Activated CD4-positive, alpha-beta memory T cell treated with anti-CD3 and anti-CD28 coated beads for 36 hours (primary cell): ENCODE data around the gene DLG3. TPM values are rescaled to one million over a fixed set of nuclear protein-coding genes. Genes with fewer than 3 reads are reported as not detected.

ENCODE experiments used
- CTCF ChIA-PET: fragments of 350-600 bp; sonication (Branson Sonifier 250); formaldehyde crosslinking; loops from one replicate; lab custom pipeline; 2021; ENCODE audit warnings: antibody characterized with exemption, inconsistent platforms; lab: Charles Lee
- POLR2A ChIA-PET: fragments of 350-600 bp; sonication (Branson Sonifier 250); formaldehyde crosslinking; loops from one replicate; lab custom pipeline; 2021; ENCODE audit warnings: antibody characterized with exemption; lab: Charles Lee
- DNase-seq: peaks from one replicate; pipeline ENCODE4 v3.0.0-alpha.2; 2020
- H3K27ac Mint-ChIP-seq: one replicate; pipeline ENCODE4 v1.8.0; 2021; ENCODE audit warnings: mixed read lengths
- H3K27me3 Mint-ChIP-seq: one replicate; pipeline ENCODE4 v1.8.0; 2021; ENCODE audit warnings: mixed read lengths
- H3K36me3 Mint-ChIP-seq: one replicate; pipeline ENCODE4 v1.8.0; 2021; ENCODE audit warnings: mixed read lengths
- H3K4me1 Mint-ChIP-seq: one replicate; pipeline ENCODE4 v1.8.0; 2021; ENCODE audit warnings: low read depth, mixed read lengths
- H3K4me3 Mint-ChIP-seq: one replicate; pipeline ENCODE4 v1.8.0; 2021; ENCODE audit warnings: mild to moderate bottlenecking, mixed read lengths
- H3K9me3 Mint-ChIP-seq: one replicate; pipeline ENCODE4 v1.8.0; 2021; ENCODE audit warnings: mixed read lengths
- intact Hi-C: fragments of 100-400 bp; cut with micrococcal nuclease; formaldehyde crosslinking; loops from one replicate; pipeline ENCODE4 v1.15.1; 2023
- total RNA-seq, 2 experiments: library from RNA; stranded (reverse); gene quantifications; one replicate each; pipeline ENCODE4 v1.2.3, GENCODE V29; 2021

DLG3 gene
- total RNA-seq, 2 experiments from 2014 or later = 25.4 to 25.5 TPM

- POLR2A ChIA-PET = no interaction called here
- peaks cover 4% of the 10 kb centered on the region for H3K36me3 Mint-ChIP-seq
- H3K4me1 Mint-ChIP-seq = peaks cover 16% of the 10 kb centered on the region
- DNase-seq = no peak
- H3K9me3 Mint-ChIP-seq = no peaks in the 10 kb centered on the region
- H3K4me3 Mint-ChIP-seq = no peak overlapping the region
- CTCF ChIA-PET = interaction anchor here (0.6 kb wide), 1 partner anchor 500 kb away, joined by 3 read pairs; no protein-coding TSS in a partner anchor
- H3K27ac Mint-ChIP-seq = no peak overlapping the region
- intact Hi-C loops = no loop called here
- no peaks in the 10 kb centered on the region for H3K27me3 Mint-ChIP-seq
These were observed 34.7 kb downstream of the DLG3 start for GRCh38 chrX:70479247-70479921.

- intact Hi-C loops = no loop called here
- Mint-ChIP-seq H3K27me3 (no peaks in the 10 kb centered on the region), H3K36me3 (peaks cover 4% of the 10 kb centered on the region), H3K9me3 (no peaks in the 10 kb centered on the region), H3K4me3 (no peak overlapping the region), H3K27ac (no peak overlapping the region), H3K4me1 (peaks cover 16% of the 10 kb centered on the region)
- ChIA-PET POLR2A (no interaction called here), CTCF (no interaction called here)
- DNase-seq = no peak
These were observed 35.5 kb downstream of the DLG3 start for GRCh38 chrX:70479922-70480659.

GRCh38 chrX:70480660-70481018 lies 36.0 kb downstream of the DLG3 start:
- no peak overlapping the region for H3K4me3 Mint-ChIP-seq
- H3K27me3 Mint-ChIP-seq = no peaks in the 10 kb centered on the region
- intact Hi-C loops = no loop called here
- CTCF ChIA-PET = no interaction called here
- POLR2A ChIA-PET = no interaction called here
- no peak for DNase-seq
- H3K9me3 Mint-ChIP-seq = no peaks in the 10 kb centered on the region
- no peak overlapping the region for H3K27ac Mint-ChIP-seq
- H3K36me3 Mint-ChIP-seq = peaks cover 4% of the 10 kb centered on the region
- peaks cover 14% of the 10 kb centered on the region for H3K4me1 Mint-ChIP-seq

- POLR2A ChIA-PET = no interaction called here
- intact Hi-C loops = no loop called here
- CTCF ChIA-PET = interaction anchor here (0.7 kb wide), 1 partner anchor 10 kb away, joined by 3 read pairs; no protein-coding TSS in a partner anchor
- H3K9me3 Mint-ChIP-seq = no peaks in the 10 kb centered on the region
- H3K4me1 Mint-ChIP-seq = peaks cover 8% of the 10 kb centered on the region
- H3K4me3 Mint-ChIP-seq = no peak overlapping the region
- DNase-seq = no peak
- H3K27ac Mint-ChIP-seq = no peak overlapping the region
- H3K27me3 Mint-ChIP-seq = no peaks in the 10 kb centered on the region
- H3K36me3 Mint-ChIP-seq = peaks cover 4% of the 10 kb centered on the region
These were observed 37.0 kb downstream of the DLG3 start for GRCh38 chrX:70481471-70482270.

GRCh38 chrX:70482300-70482699 lies 37.7 kb downstream of the DLG3 start:
- peaks cover 4% of the 10 kb centered on the region for H3K36me3 Mint-ChIP-seq
- no peak overlapping the region for H3K27ac Mint-ChIP-seq
- DNase-seq = no peak
- CTCF ChIA-PET = no interaction called here
- no peaks in the 10 kb centered on the region for H3K9me3 Mint-ChIP-seq
- POLR2A ChIA-PET = no interaction called here
- intact Hi-C loops = no loop called here
- H3K27me3 Mint-ChIP-seq = no peaks in the 10 kb centered on the region
- H3K4me3 Mint-ChIP-seq = no peak overlapping the region
- H3K4me1 Mint-ChIP-seq = peaks cover 6% of the 10 kb centered on the region

GRCh38 chrX:70485466-70485865 lies 40.8 kb downstream of the DLG3 start:
- H3K27me3 Mint-ChIP-seq = no peaks in the 10 kb centered on the region
- peaks cover 6% of the 10 kb centered on the region for H3K36me3 Mint-ChIP-seq
- no peak overlapping the region for H3K4me3 Mint-ChIP-seq
- ChIA-PET CTCF (no interaction called here), POLR2A (no interaction called here)
- H3K9me3 Mint-ChIP-seq = no peaks in the 10 kb centered on the region
- no peak for DNase-seq
- intact Hi-C loops = no loop called here
- no peaks in the 10 kb centered on the region for H3K4me1 Mint-ChIP-seq
- H3K27ac Mint-ChIP-seq = no peak overlapping the region

GRCh38 chrX:70488856-70489255 lies 44.2 kb downstream of the DLG3 start:
- Mint-ChIP-seq H3K4me3 (no peak overlapping the region), H3K4me1 (peaks cover 3% of the 10 kb centered on the region), H3K36me3 (peaks cover 14% of the 10 kb centered on the region), H3K9me3 (no peaks in the 10 kb centered on the region), H3K27me3 (no peaks in the 10 kb centered on the region), H3K27ac (no peak overlapping the region)
- DNase-seq = no peak
- POLR2A ChIA-PET = no interaction called here
- CTCF ChIA-PET = no interaction called here
- intact Hi-C loops = no loop called here

GRCh38 chrX:70494441-70494840 lies 49.8 kb downstream of the DLG3 start:
- intact Hi-C loops = no loop called here
- ChIA-PET CTCF (no interaction called here), POLR2A (no interaction called here)
- no peak overlapping the region for H3K27ac Mint-ChIP-seq
- H3K4me1 Mint-ChIP-seq = peaks cover 8% of the 10 kb centered on the region
- no peak overlapping the region for H3K4me3 Mint-ChIP-seq
- peaks cover 20% of the 10 kb centered on the region for H3K36me3 Mint-ChIP-seq
- no peaks in the 10 kb centered on the region for H3K9me3 Mint-ChIP-seq
- peak; percentile 13 for DNase-seq
- no peaks in the 10 kb centered on the region for H3K27me3 Mint-ChIP-seq

GRCh38 chrX:70496491-70496890 lies 51.9 kb downstream of the DLG3 start:
- H3K27ac Mint-ChIP-seq = no peak overlapping the region
- CTCF ChIA-PET = interaction anchor here (0.5 kb wide), 1 partner anchor 29 kb away, joined by 3 read pairs; no protein-coding TSS in a partner anchor
- intact Hi-C loops = no loop called here
- H3K4me3 Mint-ChIP-seq = no peak overlapping the region
- no peaks in the 10 kb centered on the region for H3K27me3 Mint-ChIP-seq
- H3K4me1 Mint-ChIP-seq = peaks cover 8% of the 10 kb centered on the region
- no peak for DNase-seq
- POLR2A ChIA-PET = no interaction called here
- peaks cover 14% of the 10 kb centered on the region for H3K36me3 Mint-ChIP-seq
- no peaks in the 10 kb centered on the region for H3K9me3 Mint-ChIP-seq

- Mint-ChIP-seq H3K27ac (no peak overlapping the region), H3K4me1 (peaks cover 8% of the 10 kb centered on the region), H3K27me3 (no peaks in the 10 kb centered on the region), H3K36me3 (peaks cover 12% of the 10 kb centered on the region), H3K4me3 (no peak overlapping the region), H3K9me3 (no peaks in the 10 kb centered on the region)
- POLR2A ChIA-PET = no interaction called here
- CTCF ChIA-PET = no interaction called here
- intact Hi-C loops = no loop called here
- no peak for DNase-seq
These were observed 52.4 kb downstream of the DLG3 start for GRCh38 chrX:70497026-70497425.

- intact Hi-C loops = no loop called here
- Mint-ChIP-seq H3K4me1 (peaks cover 6% of the 10 kb centered on the region), H3K9me3 (no peaks in the 10 kb centered on the region), H3K36me3 (peaks cover 7% of the 10 kb centered on the region), H3K4me3 (no peak overlapping the region), H3K27ac (peak overlapping the region; percentile 28), H3K27me3 (no peaks in the 10 kb centered on the region)
- ChIA-PET CTCF (no interaction called here), POLR2A (no interaction called here)
- DNase-seq = no peak
These were observed 53.5 kb downstream of the DLG3 start for GRCh38 chrX:70498129-70498528.

GRCh38 chrX:70500826-70501225 lies 56.2 kb downstream of the DLG3 start:
- no peak overlapping the region for H3K27ac Mint-ChIP-seq
- DNase-seq = no peak
- H3K27me3 Mint-ChIP-seq = no peaks in the 10 kb centered on the region
- H3K36me3 Mint-ChIP-seq = peaks cover 3% of the 10 kb centered on the region
- ChIA-PET POLR2A (no interaction called here), CTCF (no interaction called here)
- H3K9me3 Mint-ChIP-seq = no peaks in the 10 kb centered on the region
- peaks cover 21% of the 10 kb centered on the region for H3K4me1 Mint-ChIP-seq
- H3K4me3 Mint-ChIP-seq = no peak overlapping the region
- intact Hi-C loops = no loop called here
